ENCODE measurements around the gene BEAN1.

BEAN1 gene

GRCh38 chr16:66390346-66391108 is 36.6 kb upstream of the BEAN1 start:
- no peaks in the 10 kb centered on the region for H3K36me3 ChIP-seq
- H3K4me1 ChIP-seq (ENCODE audit: control insufficient read depth in 1 of 2, insufficient read depth in 1 of 2, low read depth in 1 of 2, low read length in 1 of 2): no peaks in the 10 kb centered on the region
- no peak overlapping the region for H3K27ac ChIP-seq
- no peaks in the 10 kb centered on the region for H3K9me3 ChIP-seq
- H3K27me3 ChIP-seq: no peaks in the 10 kb centered on the region
- no peak for TF ChIP-seq CTCF (IDR thresholded peaks at IDR 0.05)
- H3K4me3 ChIP-seq (ENCODE audit: low read depth in 1 of 2, low read length in 1 of 2): no peak overlapping the region

GRCh38 chr16:66391726-66392670 is 35.1 kb upstream of the BEAN1 start:
- no peak for TF ChIP-seq CTCF (IDR thresholded peaks at IDR 0.05)
- no peaks in the 10 kb centered on the region for H3K4me1 ChIP-seq (ENCODE audit: control insufficient read depth in 1 of 2, insufficient read depth in 1 of 2, low read depth in 1 of 2, low read length in 1 of 2)
- H3K36me3 ChIP-seq: no peaks in the 10 kb centered on the region
- H3K9me3 ChIP-seq: no peaks in the 10 kb centered on the region
- H3K4me3 ChIP-seq (ENCODE audit: low read depth in 1 of 2, low read length in 1 of 2): no peak overlapping the region
- H3K27me3 ChIP-seq: no peaks in the 10 kb centered on the region
- no peak overlapping the region for H3K27ac ChIP-seq

GRCh38 chr16:66395806-66396555 is 31.1 kb upstream of the BEAN1 start:
- no peak for TF ChIP-seq CTCF (IDR thresholded peaks at IDR 0.05)
- Histone ChIP-seq H3K36me3 (no peaks in the 10 kb centered on the region), H3K4me3 (ENCODE audit: low read depth in 1 of 2, low read length in 1 of 2) (no peak overlapping the region), H3K27ac (no peak overlapping the region), H3K27me3 (peaks cover 4% of the 10 kb centered on the region), H3K9me3 (no peaks in the 10 kb centered on the region), H3K4me1 (ENCODE audit: control insufficient read depth in 1 of 2, insufficient read depth in 1 of 2, low read depth in 1 of 2, low read length in 1 of 2) (no peaks in the 10 kb centered on the region)

- Histone ChIP-seq H3K4me3 (ENCODE audit: low read depth in 1 of 2, low read length in 1 of 2) (no peak overlapping the region), H3K9me3 (no peaks in the 10 kb centered on the region), H3K4me1 (ENCODE audit: control insufficient read depth in 1 of 2, insufficient read depth in 1 of 2, low read depth in 1 of 2, low read length in 1 of 2) (no peaks in the 10 kb centered on the region), H3K27ac (no peak overlapping the region), H3K27me3 (peaks cover 4% of the 10 kb centered on the region), H3K36me3 (no peaks in the 10 kb centered on the region)
- no peak for TF ChIP-seq CTCF (IDR thresholded peaks at IDR 0.05)
Observed at GRCh38 chr16:66397736-66398433, 29.2 kb upstream of the BEAN1 start.

GRCh38 chr16:66399031-66399430 is 28.1 kb upstream of the BEAN1 start:
- no peak overlapping the region for H3K4me3 ChIP-seq (ENCODE audit: low read depth in 1 of 2, low read length in 1 of 2)
- no peaks in the 10 kb centered on the region for H3K4me1 ChIP-seq (ENCODE audit: control insufficient read depth in 1 of 2, insufficient read depth in 1 of 2, low read depth in 1 of 2, low read length in 1 of 2)
- H3K27ac ChIP-seq: no peak overlapping the region
- H3K9me3 ChIP-seq: no peaks in the 10 kb centered on the region
- peaks cover 9% of the 10 kb centered on the region for H3K27me3 ChIP-seq
- no peak for TF ChIP-seq CTCF (IDR thresholded peaks at IDR 0.05)
- no peaks in the 10 kb centered on the region for H3K36me3 ChIP-seq

Measured in neutrophil (primary cell).